Inferior parietal cortex (tissue), 1 donor: Measurements from ENCODE around the gene RIC8A.
"Not testable (repeated sequence)": the region's sequence is repeated elsewhere in the genome, so short reads cannot be mapped to it uniquely, and the experiment has no call there.

Source experiments
- DNase-seq: peaks from one replicate; pipeline ENCODE4 v3.0.0-alpha.2; 2016; ENCODE audit errors: extremely low spot score

RIC8A gene

GRCh38 chr11:207208-207862, at the start of gene RIC8A, which contains the start of gene BET1L:
TSS of gene RIC8A (plus strand) at chr11:207708. CDS start at chr11:208855, 1,147 bp downstream.
TSS of gene BET1L (minus strand) at chr11:207399. CDS start at chr11:207321, 78 bp downstream.
- DNase-seq = peak; percentile 95

GRCh38 chr11:180242-180641, 27.3 kb upstream of the RIC8A start:
- DNase-seq = not testable (repeated sequence)

- DNase-seq = not testable (repeated sequence)
Observed at GRCh38 chr11:189200-189783, 18.2 kb upstream of the RIC8A start.

GRCh38 chr11:189843-190311, 17.6 kb upstream of the RIC8A start:
- DNase-seq = not testable (repeated sequence)

GRCh38 chr11:190546-190945, 17.0 kb upstream of the RIC8A start:
- DNase-seq = not testable (repeated sequence)

GRCh38 chr11:191490-192478, 15.7 kb upstream of the RIC8A start:
- not testable (repeated sequence) for DNase-seq

GRCh38 chr11:192674-193128, 14.8 kb upstream of the RIC8A start, which contains the start of gene SCGB1C1:
TSS of gene SCGB1C1 (plus strand) at chr11:193078. CDS start at chr11:193100, 22 bp downstream.
- DNase-seq = not testable (repeated sequence)

- DNase-seq = not testable (repeated sequence)
Observed at GRCh38 chr11:193481-193880, 14.0 kb upstream of the RIC8A start.

GRCh38 chr11:196786-197731, 10.4 kb upstream of the RIC8A start:
- DNase-seq = no peak

- no peak for DNase-seq
Observed at GRCh38 chr11:197741-198235, 9.7 kb upstream of the RIC8A start.

GRCh38 chr11:198236-198806, 9.2 kb upstream of the RIC8A start:
- no peak for DNase-seq

GRCh38 chr11:199004-199581, 8.4 kb upstream of the RIC8A start:
- no peak for DNase-seq

GRCh38 chr11:199782-200181, 7.7 kb upstream of the RIC8A start:
- DNase-seq = no peak

GRCh38 chr11:200224-201003, 7.1 kb upstream of the RIC8A start:
- DNase-seq = no peak

GRCh38 chr11:201966-202365, 5.5 kb upstream of the RIC8A start:
- no peak for DNase-seq

GRCh38 chr11:202490-202889, 5.0 kb upstream of the RIC8A start:
- DNase-seq = no peak

GRCh38 chr11:203056-203944, 4.2 kb upstream of the RIC8A start:
- DNase-seq = no peak
